Osteoblast (primary cell): ENCODE data around the gene SBNO1. TPM values are rescaled to one million over a fixed set of nuclear protein-coding genes. Genes with fewer than 3 reads are reported as not detected.

Experiments
- DNase-seq: peaks from one replicate; pipeline ENCODE4 v3.0.0; 2011; ENCODE audit warnings: low spot score, mixed read lengths; ENCODE audit not compliant: insufficient read length; ENCODE audit errors: missing footprints
- H2AFZ ChIP-seq: 2 replicates; pipeline ENCODE4 v1.6.0; 2011; ENCODE audit warnings: mild to moderate bottlenecking, low read length
- H3K27ac ChIP-seq: 2 replicates; pipeline ENCODE4 v1.5.1; 2011; ENCODE audit warnings: mild to moderate bottlenecking, low read depth, low read length, moderate library complexity
- H3K27me3 ChIP-seq: 2 replicates; pipeline ENCODE4 v1.6.0; 2012; ENCODE audit warnings: mild to moderate bottlenecking, control low read depth, inconsistent platforms, low read length, moderate library complexity; ENCODE audit not compliant: insufficient read depth
- H3K36me3 ChIP-seq: 2 replicates; pipeline ENCODE4 v1.5.1; 2011; ENCODE audit warnings: mild to moderate bottlenecking, low read length, control low read depth, moderate library complexity; ENCODE audit not compliant: insufficient read depth
- H3K4me1 ChIP-seq: 2 replicates; pipeline ENCODE4 v1.5.1; 2011; ENCODE audit warnings: mild to moderate bottlenecking, low read length, control low read depth, moderate library complexity; ENCODE audit not compliant: insufficient read depth
- H3K4me2 ChIP-seq: 2 replicates; pipeline ENCODE4 v1.6.0; 2011; ENCODE audit warnings: mild to moderate bottlenecking, low read length; ENCODE audit not compliant: insufficient read depth
- H3K4me3 ChIP-seq: fragments of 200-600 bp; sonication (generic); 3 replicates; pipeline ENCODE4 v1.5.1; 2012; ENCODE audit warnings: mild to moderate bottlenecking, low read length, inconsistent platforms; ENCODE audit not compliant: insufficient read depth
- H3K79me2 ChIP-seq: 2 replicates; pipeline ENCODE4 v1.6.0; 2012; ENCODE audit warnings: mild to moderate bottlenecking, low read length, control low read depth, inconsistent platforms; ENCODE audit not compliant: insufficient read depth
- H3K9me3 ChIP-seq: 2 replicates; pipeline ENCODE4 v1.5.1; 2011; ENCODE audit warnings: low read depth, low read length, control low read depth
- H4K20me1 ChIP-seq: 2 replicates; pipeline ENCODE4 v1.6.0; 2012; ENCODE audit warnings: mild to moderate bottlenecking, low read length, control low read depth; ENCODE audit not compliant: insufficient read depth
- CTCF ChIP-seq: IDR thresholded peaks from 2 replicates; pipeline ENCODE4 v1.5.1; 2011; ENCODE audit warnings: mild to moderate bottlenecking, low read depth, low read length, moderate library complexity; ENCODE audit errors: extremely low read depth
- total RNA-seq: library from RNA; depleted of rRNA; stranded (reverse); fragments of >200 nt; gene quantifications from 2 replicates; pipeline ENCODE4 v1.2.3, GENCODE V29; 2012

Gene SBNO1
- total RNA-seq, 1 donor, result 30.4 TPM

DNA sequence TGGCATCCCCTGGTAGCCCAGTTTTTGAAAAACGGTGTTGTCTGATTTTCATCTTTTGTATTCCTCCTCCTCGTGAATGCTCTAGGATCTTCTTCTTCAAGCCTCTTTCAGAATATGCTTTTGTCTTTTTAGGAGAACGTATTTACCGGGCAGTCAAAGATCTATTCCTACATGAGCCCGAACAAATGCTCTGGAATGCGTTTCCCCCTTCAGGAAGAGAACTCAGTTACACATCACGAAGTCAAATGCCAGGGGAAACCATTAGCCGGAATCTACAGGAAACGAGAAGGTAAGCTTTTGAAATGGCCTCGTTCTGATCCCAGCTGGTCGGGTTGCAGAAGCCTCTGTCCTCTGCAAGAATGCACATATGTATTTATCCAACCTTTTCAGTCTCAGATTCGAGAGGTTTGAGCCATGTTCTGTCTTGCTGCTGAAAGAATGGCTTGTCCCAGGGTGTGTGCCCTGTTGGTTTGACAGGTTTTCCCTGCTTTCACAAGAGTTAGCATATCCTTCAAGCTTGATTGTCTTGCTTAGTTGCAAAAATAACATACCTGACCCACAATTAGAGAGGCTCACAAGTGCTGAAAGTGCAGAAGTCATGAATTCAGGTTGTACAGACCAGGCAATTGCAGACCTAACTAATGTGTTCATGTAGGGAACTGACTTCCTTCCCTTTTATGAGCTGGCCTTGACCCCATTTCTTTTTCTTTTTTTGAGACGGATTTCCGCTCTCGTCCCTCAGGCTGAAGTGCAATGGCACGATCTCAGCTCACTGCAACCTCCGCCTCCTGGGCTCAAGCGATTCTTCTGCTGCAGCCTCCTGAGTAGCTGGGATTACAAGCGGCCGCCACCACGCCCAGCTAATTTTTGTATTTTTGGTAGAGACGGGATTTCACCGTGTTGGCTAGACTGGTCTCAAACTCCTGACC lies 26.1 kb upstream of the SBNO1 start:
- Histone ChIP-seq H4K20me1 (peaks cover 16% of the 10 kb centered on the region), H3K4me1 (peaks cover 27% of the 10 kb centered on the region), H3K27me3 (no peaks in the 10 kb centered on the region), H3K4me2 (peak overlapping the region; percentile 79), H3K9me3 (no peaks in the 10 kb centered on the region), H3K79me2 (peaks cover 87% of the 10 kb centered on the region), H2AFZ (no peak overlapping the region), H3K27ac (peak overlapping the region; percentile 4), H3K36me3 (peaks cover 44% of the 10 kb centered on the region), H3K4me3 (peak overlapping the region; percentile 77)
- no peak for DNase-seq
- TF ChIP-seq CTCF, result no peak

- Histone ChIP-seq H3K9me3 (no peaks in the 10 kb centered on the region), H3K4me2 (peak overlapping the region; percentile 79), H3K27me3 (no peaks in the 10 kb centered on the region), H3K27ac (peak overlapping the region; percentile 4), H3K79me2 (peaks cover 81% of the 10 kb centered on the region), H3K4me3 (peak overlapping the region; percentile 77), H4K20me1 (peaks cover 16% of the 10 kb centered on the region), H3K4me1 (peaks cover 27% of the 10 kb centered on the region), H2AFZ (peak overlapping the region; percentile 28), H3K36me3 (peaks cover 36% of the 10 kb centered on the region)
- TF ChIP-seq CTCF, result no peak
- DNase-seq, result peak; percentile 95
Observed at GRCh38 chr12:123389560-123390351, 25.1 kb upstream of the SBNO1 start.

DNA sequence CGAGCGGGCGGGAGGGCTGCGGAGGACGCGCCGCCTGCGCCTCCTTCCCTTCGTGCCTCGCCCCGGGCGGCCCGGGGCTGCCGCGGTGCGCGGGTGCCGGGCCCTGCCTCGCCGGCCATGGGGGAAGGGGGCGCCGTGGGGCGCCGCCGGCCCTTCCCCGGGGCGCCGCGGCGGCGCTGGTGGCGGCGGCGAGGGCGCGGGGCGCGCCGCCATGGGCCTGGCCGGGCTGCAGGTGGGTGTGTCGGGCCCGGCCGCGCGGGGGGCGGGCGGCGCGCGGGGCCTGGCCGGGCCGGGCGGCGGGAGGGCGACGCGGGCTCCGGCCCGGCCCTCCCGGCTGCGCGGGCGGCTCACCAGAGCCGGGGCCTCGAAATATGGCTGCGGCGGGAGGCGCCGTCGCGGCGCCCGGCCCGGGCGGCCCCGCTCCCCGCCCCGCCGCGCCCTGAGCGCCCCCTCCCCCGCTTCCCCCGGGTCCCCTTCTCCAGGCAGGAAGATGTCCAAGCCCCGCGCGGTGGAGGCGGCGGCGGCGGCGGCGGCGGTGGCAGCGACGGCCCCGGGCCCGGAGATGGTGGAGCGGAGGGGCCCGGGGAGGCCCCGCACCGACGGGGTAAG lies 24.4 kb upstream of the SBNO1 start:
- peak; percentile 93 for DNase-seq
- no peak overlapping the region for H3K27ac ChIP-seq

More for the DNA sequence above, 24.4 kb upstream of the SBNO1 start:
- Histone ChIP-seq H3K27me3 (no peaks in the 10 kb centered on the region), H3K4me3 (peak overlapping the region; percentile 77), H4K20me1 (peaks cover 16% of the 10 kb centered on the region), H3K4me1 (peaks cover 27% of the 10 kb centered on the region), H3K4me2 (no peak overlapping the region), H3K9me3 (no peaks in the 10 kb centered on the region), H2AFZ (no peak overlapping the region), H3K36me3 (peaks cover 30% of the 10 kb centered on the region), H3K79me2 (peaks cover 82% of the 10 kb centered on the region)
- TF ChIP-seq CTCF, result no peak
